Effector memory CD4-positive, alpha-beta T cell (primary cell): ENCODE results near the gene LSAMP.

Experiments
- DNase-seq, 3 donors: peaks; one replicate each; pipeline ENCODE4 v3.0.0-alpha.2; 2020
- H3K27ac ChIP-seq: 2 replicates; pipeline ENCODE4 v1.7.0; 2013; ENCODE audit warnings: mild to moderate bottlenecking, low read length, moderate library complexity; ENCODE audit not compliant: insufficient read depth, poor library complexity, severe bottlenecking
- H3K27me3 ChIP-seq: replicated peaks from 2 replicates; pipeline ENCODE4 v1.7.0; 2013; ENCODE audit warnings: mild to moderate bottlenecking, low read length; ENCODE audit not compliant: insufficient read depth, control insufficient read depth, poor library complexity, severe bottlenecking
- H3K36me3 ChIP-seq: 2 replicates; pipeline ENCODE4 v1.7.0; 2013; ENCODE audit warnings: mild to moderate bottlenecking, low read length, moderate library complexity; ENCODE audit not compliant: control insufficient read depth, insufficient read depth
- H3K4me1 ChIP-seq: 2 replicates; pipeline ENCODE4 v1.7.0; 2013; ENCODE audit warnings: low read length, mild to moderate bottlenecking; ENCODE audit not compliant: control insufficient read depth, insufficient read depth, poor library complexity, severe bottlenecking
- H3K4me3 ChIP-seq: 2 replicates; pipeline ENCODE4 v1.7.0; 2013; ENCODE audit warnings: low read length, low read depth, mild to moderate bottlenecking; ENCODE audit not compliant: insufficient read depth, poor library complexity, severe bottlenecking
- H3K9me3 ChIP-seq: 2 replicates; pipeline ENCODE4 v1.7.0; 2013; ENCODE audit warnings: mild to moderate bottlenecking, low read length, moderate library complexity; ENCODE audit not compliant: control insufficient read depth

LSAMP gene

GRCh38 chr3:116256843-116257485 lies 188.3 kb downstream of the LSAMP start:
- Histone ChIP-seq H3K36me3 (no peaks in the 10 kb centered on the region), H3K4me3 (no peak overlapping the region), H3K27ac (no peak overlapping the region), H3K4me1 (no peaks in the 10 kb centered on the region), H3K27me3 (no peaks in the 10 kb centered on the region), H3K9me3 (no peaks in the 10 kb centered on the region)
- DNase-seq = no peak

- no peaks in the 10 kb centered on the region for H3K9me3 ChIP-seq
- no peaks in the 10 kb centered on the region for H3K27me3 ChIP-seq
- H3K36me3 ChIP-seq = no peaks in the 10 kb centered on the region
- no peak for DNase-seq
- H3K4me1 ChIP-seq = no peaks in the 10 kb centered on the region
- H3K4me3 ChIP-seq = no peak overlapping the region
- H3K27ac ChIP-seq = no peak overlapping the region
Observed at GRCh38 chr3:116254541-116254940, 190.7 kb downstream of the LSAMP start.

- Histone ChIP-seq H3K27ac (no peak overlapping the region), H3K4me1 (no peaks in the 10 kb centered on the region), H3K27me3 (no peaks in the 10 kb centered on the region), H3K36me3 (no peaks in the 10 kb centered on the region), H3K4me3 (no peak overlapping the region), H3K9me3 (no peaks in the 10 kb centered on the region)
- DNase-seq = no peak
Observed at GRCh38 chr3:116253511-116253910, 191.8 kb downstream of the LSAMP start.

- Histone ChIP-seq H3K9me3 (no peaks in the 10 kb centered on the region), H3K4me3 (no peak overlapping the region), H3K27me3 (no peaks in the 10 kb centered on the region), H3K27ac (no peak overlapping the region), H3K36me3 (no peaks in the 10 kb centered on the region), H3K4me1 (no peaks in the 10 kb centered on the region)
- DNase-seq = no peak
Observed at GRCh38 chr3:116247605-116248004, 197.7 kb downstream of the LSAMP start.

- no peaks in the 10 kb centered on the region for H3K36me3 ChIP-seq
- no peaks in the 10 kb centered on the region for H3K9me3 ChIP-seq
- H3K27ac ChIP-seq = no peak overlapping the region
- no peak overlapping the region for H3K4me3 ChIP-seq
- no peaks in the 10 kb centered on the region for H3K4me1 ChIP-seq
- no peak for DNase-seq
- H3K27me3 ChIP-seq = no peaks in the 10 kb centered on the region
Observed at GRCh38 chr3:116246406-116246980, 198.8 kb downstream of the LSAMP start.

GRCh38 chr3:116242825-116243224 lies 202.5 kb downstream of the LSAMP start:
- Histone ChIP-seq H3K9me3 (no peaks in the 10 kb centered on the region), H3K27me3 (no peaks in the 10 kb centered on the region), H3K27ac (no peak overlapping the region), H3K36me3 (no peaks in the 10 kb centered on the region), H3K4me3 (no peak overlapping the region), H3K4me1 (no peaks in the 10 kb centered on the region)
- DNase-seq = no peak

- Histone ChIP-seq H3K4me1 (no peaks in the 10 kb centered on the region), H3K4me3 (no peak overlapping the region), H3K27ac (no peak overlapping the region), H3K27me3 (no peaks in the 10 kb centered on the region), H3K36me3 (no peaks in the 10 kb centered on the region), H3K9me3 (no peaks in the 10 kb centered on the region)
- no peak for DNase-seq
Observed at GRCh38 chr3:116241677-116242076, 203.6 kb downstream of the LSAMP start.

- DNase-seq = no peak
- H3K9me3 ChIP-seq = no peaks in the 10 kb centered on the region
- H3K4me3 ChIP-seq = no peak overlapping the region
- no peak overlapping the region for H3K27ac ChIP-seq
- H3K36me3 ChIP-seq = no peaks in the 10 kb centered on the region
- H3K27me3 ChIP-seq = no peaks in the 10 kb centered on the region
- H3K4me1 ChIP-seq = no peaks in the 10 kb centered on the region
Observed at GRCh38 chr3:116240261-116240660, 205.0 kb downstream of the LSAMP start.

GRCh38 chr3:116238846-116239565 lies 206.3 kb downstream of the LSAMP start:
- no peak for DNase-seq
- no peaks in the 10 kb centered on the region for H3K36me3 ChIP-seq
- no peaks in the 10 kb centered on the region for H3K9me3 ChIP-seq
- H3K27me3 ChIP-seq = no peaks in the 10 kb centered on the region
- no peak overlapping the region for H3K27ac ChIP-seq
- H3K4me1 ChIP-seq = no peaks in the 10 kb centered on the region
- H3K4me3 ChIP-seq = no peak overlapping the region

GRCh38 chr3:116233711-116234357 lies 211.5 kb downstream of the LSAMP start:
- no peak overlapping the region for H3K27ac ChIP-seq
- no peaks in the 10 kb centered on the region for H3K27me3 ChIP-seq
- no peak for DNase-seq
- no peaks in the 10 kb centered on the region for H3K9me3 ChIP-seq
- no peaks in the 10 kb centered on the region for H3K36me3 ChIP-seq
- H3K4me3 ChIP-seq = no peak overlapping the region
- H3K4me1 ChIP-seq = no peaks in the 10 kb centered on the region
